Activated CD4-positive, alpha-beta T cell treated with anti-CD3 and anti-CD28 coated beads, Interleukin-10, Interleukin-2, amounts not matched to agents 100 ng/mL and 50 ng/mL, durations not matched to agents 16 hours and 8 hours (primary cell): ENCODE measurements around the gene FBXO33.

Experiments
- DNase-seq: peaks from one replicate; pipeline ENCODE4 v3.0.0-alpha.2; 2020

FBXO33 gene

DNA sequence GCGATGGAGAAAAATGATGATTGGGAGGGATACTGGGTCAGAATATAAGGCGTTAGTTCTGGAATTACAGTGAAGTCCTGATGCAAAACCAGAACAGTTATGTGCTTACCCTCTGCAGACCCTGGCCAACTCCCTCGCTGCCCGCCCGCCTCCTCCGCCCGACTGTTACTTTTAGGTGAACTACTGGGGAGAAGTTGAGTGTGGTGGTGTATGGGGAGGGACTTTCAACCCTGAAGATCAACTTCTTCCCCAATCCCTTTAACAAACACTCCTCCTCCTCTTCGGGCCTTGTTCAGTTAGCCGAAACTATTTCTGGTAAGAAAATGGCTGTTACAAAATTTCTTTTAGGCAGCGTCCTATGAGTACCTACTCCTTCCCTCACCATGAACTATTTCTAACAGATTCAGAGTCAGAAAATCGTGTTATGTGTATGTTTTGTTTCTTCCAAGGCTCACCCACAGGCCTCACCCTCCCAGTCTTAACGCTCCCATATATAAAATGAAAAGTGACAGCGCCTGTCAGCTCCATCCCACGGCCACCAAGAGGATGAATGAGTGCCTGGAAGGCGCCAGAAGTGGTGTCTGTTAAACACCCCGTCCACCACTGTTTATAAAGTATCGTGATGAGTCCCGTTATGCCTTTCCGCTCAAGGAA is 1.3 kb downstream of the FBXO33 start:
- DNase-seq = no peak

DNA sequence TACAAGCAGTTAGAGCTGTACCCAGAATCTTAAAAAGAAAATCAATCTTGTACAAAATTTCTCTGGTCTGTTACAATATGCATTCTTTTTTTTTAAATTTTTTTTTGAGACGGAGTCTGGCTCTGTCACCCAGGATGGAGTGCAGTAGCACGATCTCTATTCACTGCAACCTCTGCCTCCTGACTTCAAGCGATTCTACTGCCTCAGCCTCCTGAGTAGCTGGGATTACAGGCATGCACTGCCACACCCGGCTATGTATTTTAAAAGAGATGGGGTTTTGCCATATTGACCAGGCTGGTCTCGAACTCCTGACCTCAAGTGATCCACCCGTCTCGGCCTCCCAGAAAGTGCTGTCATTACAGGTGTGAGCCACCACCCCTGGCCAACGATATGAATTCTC is 4.1 kb downstream of the FBXO33 start:
- DNase-seq = no peak

DNA sequence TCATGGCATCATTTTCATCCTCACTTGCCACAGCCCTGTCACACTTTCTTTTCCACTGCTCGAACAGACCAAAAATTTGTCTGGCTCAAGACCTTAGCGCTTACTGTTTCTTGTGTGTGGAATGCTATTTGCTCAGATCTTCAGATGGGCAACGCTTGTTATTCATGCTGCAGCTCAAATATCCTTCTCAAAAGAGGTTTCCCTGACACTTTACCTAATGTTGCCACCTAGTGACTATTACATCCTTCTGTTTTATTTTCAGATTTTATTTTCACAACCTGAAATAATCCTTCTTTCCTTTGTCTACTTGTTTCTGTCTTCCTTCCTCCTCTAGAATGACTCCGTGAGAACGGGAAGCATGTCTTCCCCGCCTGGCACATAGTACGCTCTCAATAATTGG is 5.6 kb downstream of the FBXO33 start:
- DNase-seq = peak; percentile 26

DNA sequence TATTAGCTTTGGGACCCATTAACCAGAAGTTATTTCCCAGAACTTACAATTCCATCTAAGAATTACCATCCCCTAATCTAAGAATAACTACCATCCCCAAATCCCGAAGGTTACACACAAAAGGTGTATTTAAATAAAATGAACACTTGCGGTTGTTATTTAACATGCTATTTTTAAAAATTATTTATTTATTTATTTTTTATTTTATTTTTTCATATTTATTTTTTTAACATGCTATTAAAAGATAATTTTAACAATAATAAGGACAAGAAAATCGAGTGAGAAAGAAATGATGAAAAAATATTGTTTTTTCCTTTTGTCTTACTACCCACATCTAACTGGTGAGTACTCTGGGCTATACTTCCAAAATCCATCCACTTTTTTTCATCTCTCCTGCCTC is 6.3 kb downstream of the FBXO33 start:
- DNase-seq = no peak

DNA sequence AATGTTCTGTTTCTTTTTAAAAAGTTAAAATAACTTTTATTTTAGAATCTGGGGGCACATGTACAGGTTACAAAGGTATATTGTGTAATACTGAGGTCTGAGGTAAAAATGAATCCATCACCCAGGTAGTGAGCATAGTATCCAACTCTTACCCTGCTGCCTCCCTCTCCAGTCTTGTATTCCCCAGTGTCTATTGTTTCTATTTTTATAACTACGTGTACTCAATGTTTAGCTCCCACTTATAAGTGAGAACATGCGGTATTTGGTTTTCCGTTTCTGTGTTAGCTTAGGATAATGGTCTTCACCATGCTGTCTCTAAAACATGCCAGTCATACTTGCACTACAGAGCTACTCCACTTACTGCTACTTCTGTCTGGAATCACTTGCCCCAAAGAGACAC is 8.4 kb downstream of the FBXO33 start:
- no peak for DNase-seq

DNA sequence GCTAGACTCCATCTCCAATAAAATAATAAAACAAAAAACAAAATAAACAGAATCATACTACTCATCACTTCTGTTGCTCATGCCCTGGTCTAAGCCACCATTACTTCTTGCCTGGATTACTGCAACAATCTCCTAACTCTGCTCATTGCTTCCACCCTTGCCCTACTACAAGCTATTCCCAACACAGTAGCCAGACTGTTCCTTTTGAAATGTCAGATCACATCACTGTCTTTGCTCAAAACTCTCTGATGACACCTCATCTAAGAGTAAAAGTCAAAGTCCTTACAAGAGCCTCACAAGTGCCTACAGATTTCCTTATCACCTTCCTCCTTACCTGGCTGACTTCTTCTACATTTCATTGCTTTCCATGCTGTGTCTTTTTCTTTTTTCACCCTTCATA is 10.0 kb downstream of the FBXO33 start:
- no peak for DNase-seq

DNA sequence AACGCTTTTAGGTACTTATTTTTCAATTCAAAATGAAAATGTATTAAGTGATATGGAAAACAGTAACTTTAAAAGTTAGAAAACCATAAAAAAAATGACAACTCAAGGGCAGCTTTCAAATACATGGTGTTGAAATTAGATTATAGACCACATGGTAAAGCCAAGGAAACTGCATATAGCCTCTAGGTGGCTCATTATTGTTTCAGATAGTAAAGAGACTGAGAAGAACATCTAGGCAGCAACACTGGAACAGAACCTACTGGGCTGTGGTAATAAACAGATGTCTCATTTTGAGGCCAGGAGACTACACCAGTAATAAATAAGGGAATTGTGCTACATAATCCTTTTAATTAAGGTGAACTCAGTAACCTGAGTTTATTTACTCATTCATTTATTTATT is 13.0 kb downstream of the FBXO33 start:
- DNase-seq = no peak

DNA sequence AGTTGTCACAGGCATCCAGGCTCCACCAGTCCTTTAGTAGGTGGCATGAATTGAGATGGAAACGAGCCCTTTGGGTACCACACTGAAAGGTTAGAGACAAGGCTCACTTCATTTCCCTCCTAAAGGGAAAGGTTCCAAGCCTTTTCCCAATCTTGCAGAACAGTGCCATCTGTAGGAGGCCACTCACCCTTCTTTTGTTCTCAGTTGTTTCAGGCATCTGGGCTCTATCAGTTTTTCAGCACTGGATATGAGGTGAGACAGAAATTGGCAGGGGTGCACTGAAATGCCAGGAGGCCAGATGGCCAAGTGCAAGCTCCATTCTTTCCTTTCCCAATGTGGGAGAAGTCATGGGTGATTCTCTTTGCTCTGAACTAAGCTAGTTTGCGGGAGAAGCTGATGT is 15.2 kb downstream of the FBXO33 start:
- no peak for DNase-seq

DNA sequence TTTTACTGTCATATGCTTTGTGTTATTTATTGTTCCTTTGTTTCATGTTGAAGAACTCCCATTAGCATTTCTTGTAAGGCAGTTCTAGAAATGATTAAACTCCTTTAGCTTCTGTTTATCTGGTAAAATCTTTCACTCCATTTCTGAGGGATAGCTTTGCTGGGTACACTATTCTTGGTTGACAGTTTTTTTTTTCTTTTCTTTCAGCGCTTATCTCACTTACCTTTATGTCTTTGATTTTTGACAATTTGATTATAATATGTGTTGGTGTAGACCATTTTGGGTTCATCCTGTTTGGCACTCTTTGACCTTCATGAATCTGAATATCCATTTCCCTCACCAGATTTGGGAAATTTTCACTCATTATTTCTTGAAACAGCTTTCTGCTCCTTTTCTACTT is 16.2 kb downstream of the FBXO33 start:
- no peak for DNase-seq

DNA sequence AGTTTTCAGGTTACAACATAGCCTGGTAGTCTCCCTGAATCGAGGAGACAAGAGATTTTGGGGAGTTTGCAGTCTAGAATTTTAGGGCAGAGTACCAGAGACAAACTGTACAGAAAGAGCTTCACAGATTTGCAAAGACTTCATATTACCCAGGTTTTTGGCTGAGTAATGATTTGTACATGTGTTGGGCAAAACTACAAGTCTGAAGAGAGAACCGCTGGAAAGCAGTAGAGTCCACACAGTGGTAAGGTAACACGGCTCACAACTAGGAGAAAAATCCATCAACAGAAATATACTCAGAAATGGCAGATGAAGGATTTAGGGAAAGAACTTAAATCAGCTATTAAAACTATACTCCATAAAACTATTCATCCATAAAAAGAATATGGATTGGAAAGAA is 25.7 kb downstream of the FBXO33 start:
- DNase-seq = no peak

DNA sequence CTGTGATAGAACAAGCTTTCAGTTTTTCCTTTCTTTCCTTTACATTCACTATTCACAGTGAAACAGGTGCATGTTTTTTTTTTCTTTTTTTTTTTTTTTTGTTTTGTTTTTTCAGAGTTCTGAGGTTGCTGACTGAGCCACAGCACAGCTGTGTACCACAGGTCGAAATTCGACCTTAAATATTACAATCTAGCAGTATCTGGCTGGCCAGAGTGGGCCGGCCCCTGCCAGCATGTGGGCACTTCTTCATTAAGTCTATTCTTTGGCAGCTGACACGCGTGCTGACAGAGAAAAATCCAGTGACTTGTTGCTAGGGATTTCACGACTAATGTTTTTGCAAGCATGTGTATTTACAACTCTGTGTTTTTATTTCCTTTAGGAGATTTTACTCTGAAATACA is 33.9 kb downstream of the FBXO33 start:
- no peak for DNase-seq

DNA sequence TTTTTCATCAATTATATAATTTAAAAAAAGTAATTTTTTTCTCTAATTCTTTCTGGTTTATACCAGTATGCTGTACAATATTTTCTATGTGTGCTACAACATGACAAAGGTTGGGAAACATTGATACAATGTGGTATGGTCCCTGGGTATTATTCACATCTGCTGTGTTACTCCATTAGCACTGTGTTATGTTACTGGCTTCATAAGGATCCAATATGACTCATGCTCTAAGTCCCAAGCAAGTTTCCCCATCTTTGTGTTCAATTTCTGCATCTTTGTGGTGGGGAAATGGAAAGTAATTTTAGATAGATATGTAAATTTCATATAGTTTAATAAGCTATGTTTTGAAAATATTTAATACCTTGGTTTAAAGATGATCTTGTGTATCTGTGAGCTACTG is 35.8 kb downstream of the FBXO33 start:
- peak; percentile 5 for DNase-seq

DNA sequence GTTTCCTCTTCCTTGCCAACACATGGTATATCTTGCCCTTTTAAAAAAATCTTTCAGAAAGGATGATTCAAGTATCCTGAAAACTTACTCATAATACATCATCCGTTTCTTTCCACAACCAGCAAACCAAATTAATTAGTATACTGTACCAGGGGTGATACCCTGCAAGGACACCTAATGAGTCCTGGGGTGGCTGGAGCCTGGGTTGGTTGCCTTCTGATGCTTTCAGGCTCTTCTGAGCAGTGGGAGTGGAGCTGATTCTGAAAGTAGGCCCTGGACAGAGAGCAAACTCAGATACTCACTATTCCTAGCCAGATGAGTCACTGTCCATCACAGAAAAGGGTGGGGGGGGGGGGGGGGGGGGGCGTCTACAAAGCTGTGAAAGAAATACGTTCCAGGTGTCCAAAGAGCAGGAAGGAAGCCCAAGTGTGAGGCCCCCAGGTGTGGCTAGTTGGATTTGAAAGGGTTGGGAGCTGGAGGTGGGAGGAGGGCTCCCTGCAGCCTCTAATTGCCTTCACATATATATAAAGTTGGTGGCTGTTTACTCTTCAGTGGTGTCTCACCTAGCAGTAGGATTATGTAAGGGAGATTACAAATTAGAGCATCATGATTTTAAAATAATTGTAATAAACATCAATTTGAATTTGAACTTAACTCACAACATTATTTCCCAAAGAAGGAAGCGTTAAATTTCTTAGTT is 36.5 kb downstream of the FBXO33 start:
- DNase-seq = no peak

DNA sequence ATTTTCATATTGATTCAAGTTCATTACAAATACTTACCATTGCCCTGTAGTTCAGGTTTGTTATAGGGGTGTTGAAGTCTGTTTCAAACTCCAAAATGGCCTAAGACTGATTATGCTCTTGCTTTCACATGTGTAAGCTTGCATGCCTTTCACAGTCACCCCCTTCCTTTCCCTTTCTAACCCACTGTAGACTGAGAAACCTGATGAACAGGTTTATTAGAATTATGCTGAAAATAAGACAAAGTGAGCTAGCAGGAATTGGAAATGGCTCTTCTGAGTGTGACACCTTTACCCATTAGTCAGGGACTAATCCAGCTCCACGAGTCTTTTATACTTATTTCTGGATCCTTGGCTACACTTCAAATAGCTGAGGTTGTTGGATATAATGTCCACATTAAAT is 38.9 kb downstream of the FBXO33 start:
- no peak for DNase-seq

DNA sequence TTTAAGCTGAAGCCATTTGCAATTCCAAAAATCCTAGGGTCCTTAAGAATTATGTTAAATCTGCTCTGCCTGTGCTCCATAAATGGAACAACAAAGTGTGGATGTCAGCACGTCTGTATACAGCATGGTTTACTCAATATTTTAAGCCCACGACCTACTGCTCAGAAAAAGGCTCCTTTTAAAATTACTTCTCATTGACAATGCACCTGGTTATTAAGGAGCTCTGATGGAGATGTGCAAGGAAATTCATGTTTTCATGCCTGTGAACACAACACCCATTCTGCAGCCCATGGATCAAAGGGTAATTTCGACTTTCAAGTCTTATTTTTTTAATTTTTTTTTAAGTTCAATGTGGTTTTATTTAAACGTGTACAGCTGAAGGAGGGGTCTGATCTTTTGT is 48.1 kb downstream of the FBXO33 start:
- no peak for DNase-seq

DNA sequence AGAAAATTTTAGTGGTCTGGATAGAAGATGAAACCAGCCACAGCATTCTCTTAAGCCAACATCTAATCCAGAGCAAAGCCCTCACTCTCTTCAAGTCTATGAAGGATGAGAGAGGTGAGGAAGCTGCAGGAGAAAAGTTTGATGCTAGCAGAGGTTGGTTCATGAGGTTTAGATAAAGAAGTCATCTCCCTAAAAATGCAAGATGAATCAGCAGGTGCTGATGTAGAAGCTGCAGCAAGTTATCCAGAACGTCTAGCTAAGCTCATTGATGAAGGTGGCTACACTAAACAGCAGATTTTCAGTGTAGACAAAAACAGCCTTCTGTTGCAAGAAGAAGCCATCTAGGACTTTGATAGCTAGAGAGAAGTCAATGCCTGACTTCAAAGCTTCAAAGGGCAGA is 48.5 kb downstream of the FBXO33 start:
- DNase-seq = no peak

DNA sequence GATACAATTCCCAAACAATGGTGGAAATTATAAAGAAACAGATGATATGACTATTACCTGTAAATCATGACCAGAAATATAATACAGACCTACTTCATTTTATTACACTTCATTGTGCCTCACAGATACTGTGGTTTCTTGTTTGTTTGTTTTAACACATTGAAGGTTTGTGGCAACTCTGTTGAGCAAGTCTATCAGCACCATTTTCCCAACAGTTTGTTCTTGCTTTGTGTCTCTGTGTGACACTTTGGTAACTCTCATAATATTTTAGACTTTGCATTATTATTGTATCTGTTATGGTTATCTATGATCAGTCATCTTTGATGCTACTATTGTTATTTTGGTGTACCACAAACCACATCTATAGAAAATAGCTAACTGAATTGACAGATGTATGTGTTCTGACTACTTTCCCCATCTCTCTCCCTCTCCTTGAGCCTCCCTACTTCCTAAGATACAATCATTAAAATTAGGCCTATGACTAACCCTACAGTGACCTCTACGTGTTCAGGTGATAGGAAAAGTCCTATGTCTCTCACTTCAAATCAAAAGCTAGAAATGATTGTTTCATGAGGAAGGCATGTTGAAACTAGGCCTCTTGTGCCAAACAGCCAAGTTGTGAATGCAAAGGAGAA is 49.1 kb downstream of the FBXO33 start:
- DNase-seq = peak; percentile 66

DNA sequence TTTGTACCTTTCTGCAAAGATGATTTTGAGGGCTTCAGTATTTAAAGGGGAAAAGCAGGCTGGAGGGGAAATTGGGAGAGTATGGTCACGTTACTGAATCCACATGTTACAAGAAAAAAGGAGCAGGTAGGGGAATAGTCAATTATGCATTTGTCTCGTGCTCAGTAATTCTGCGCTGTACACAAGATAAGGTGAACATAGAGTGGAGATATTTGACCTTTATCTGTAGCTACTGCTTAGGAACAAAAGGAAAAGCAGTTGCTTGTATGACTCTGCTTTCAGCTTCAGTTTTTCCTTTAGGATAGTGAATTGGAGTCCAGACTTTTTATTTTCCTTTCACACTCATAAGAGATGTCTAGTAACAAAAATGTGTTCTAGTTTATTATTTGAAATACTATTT is 49.8 kb downstream of the FBXO33 start:
- no peak for DNase-seq

DNA sequence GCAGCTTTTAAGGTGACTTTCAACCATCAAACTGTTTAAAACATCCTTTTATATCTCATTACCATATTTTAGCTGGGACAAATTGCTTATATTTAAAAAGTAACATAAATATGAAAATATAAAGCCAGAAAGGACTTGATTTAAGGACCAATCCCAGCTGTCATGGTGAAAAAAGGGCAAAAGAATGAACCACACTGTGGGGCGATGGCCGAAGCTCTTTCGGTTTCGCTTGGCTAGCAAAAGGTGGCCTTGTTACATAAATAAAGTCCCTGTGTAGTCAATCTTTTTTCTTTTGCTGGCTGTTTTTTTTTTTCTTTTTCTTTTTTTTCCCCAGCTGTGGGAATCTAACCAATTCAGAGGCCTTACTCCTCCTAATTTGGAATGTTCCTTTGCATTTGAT is 50.9 kb downstream of the FBXO33 start:
- no peak for DNase-seq

DNA sequence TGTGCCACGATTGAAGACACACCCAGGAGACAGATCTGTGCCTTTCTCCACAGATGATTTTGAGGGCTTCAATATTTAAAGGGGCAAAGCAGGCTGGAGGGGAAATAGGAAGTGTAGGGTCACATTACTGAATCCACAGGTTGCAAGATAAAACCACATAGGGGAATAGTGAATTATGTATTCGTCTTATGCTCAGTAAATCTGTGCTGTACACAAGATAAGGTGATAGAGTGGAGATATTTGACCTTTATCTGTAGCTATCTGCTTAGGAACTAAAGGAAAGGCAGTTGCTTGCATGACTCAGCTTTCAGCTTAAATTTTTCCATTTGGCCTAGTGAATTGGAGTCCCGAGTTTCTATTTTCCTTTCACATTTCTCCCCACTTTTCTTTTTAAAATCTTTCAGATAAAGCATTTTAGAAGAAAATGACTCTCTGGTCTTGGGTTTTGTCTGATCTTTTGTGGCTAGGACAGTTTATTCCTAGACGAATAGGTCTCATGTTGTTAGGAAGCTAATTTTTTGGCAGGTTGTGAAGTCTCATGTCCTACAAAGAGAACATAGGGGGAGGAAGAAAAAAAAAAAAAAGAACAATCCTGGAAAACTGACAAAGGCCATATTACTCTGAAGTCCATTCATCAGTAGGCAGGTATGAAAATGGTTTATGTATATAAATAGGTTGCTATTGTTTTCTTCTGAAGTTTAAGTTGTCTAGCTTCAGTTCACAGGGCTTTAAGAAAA is 55.4 kb downstream of the FBXO33 start:
- no peak for DNase-seq

DNA sequence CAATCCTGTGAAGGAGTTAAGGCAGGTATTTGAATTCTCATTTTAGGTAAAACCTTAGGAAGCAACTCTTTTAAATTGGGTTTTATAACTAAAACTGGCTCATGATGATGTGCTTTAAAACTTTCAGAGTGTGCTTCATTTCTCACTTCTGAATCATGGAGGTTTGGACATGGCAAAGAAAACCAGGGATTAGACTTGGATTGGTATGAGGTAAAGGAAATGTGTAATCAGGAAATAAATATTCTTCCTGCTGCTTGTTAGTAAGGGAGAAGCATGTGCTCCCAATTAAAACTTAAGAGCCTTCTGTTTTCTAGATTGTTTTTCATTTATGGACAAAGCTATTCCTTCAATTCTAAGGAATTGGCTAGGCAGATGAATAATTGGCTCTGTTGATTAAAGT is 57.4 kb downstream of the FBXO33 start:
- DNase-seq = no peak

DNA sequence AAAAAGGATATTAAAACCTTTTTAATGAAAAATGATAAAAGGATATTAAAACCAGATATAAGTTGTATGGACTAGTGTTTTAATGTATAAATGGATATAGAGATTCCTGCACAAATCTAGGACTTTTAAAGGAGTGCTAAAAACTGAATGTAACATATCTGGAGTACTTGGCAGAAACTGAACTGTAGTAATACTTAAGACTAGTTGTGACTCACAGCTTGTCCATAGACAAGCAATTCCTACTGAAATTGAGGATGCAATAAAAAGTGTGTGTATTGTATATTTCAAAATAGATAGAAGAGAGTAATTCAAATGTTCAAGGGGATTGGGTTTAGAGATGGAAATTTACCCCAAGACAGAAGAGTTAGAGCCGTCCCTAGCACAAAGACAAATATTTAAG is 59.6 kb downstream of the FBXO33 start:
- DNase-seq = no peak

DNA sequence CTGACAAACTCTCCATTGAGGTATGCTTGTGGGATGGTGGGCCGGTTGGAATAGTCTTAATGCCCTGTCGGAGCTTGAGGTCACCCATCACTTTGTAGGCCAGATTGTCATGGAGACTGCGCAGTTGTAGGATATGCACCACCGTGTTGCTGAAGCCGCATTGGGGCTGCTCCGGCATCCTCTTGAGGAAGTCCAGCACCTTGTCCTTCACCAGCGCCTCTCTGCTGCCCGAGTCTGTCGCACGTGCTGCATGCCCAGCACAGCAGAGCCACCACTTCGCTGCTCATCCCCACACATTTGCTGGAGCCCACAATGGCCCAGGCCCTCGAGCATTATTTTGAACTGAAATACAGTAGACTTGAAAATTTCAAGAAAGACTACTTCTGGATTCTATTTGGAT is 61.8 kb downstream of the FBXO33 start:
- DNase-seq = no peak

DNA sequence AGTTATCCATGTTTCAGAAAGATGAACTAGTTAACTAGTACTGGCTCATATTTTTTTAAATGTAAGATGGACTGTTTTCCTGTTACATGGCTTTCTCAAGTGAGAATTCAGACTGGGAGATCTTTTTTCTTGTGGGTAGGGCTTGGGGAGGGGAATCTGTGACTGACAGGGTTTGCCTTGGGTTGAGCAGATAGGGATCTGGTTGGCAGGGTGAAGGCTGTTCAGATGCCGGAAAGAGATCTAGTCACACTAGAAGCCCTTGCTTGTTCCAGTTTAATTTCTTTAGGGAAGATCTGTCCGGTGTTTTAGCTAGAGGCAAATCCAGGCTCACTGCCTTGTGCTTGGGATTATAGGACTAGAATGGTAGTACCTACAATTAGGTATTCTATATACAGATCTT is 63.2 kb downstream of the FBXO33 start:
- no peak for DNase-seq
